Daoy (cell line): ENCODE measurements around the gene LARP1. TPM values are rescaled to one million over a fixed set of nuclear protein-coding genes. Genes with fewer than 3 reads are reported as not detected.

ENCODE experiments used
- DNase-seq: peaks from one replicate; pipeline ENCODE4 v3.0.0-alpha.2; 2015; ENCODE audit warnings: low read depth
- total RNA-seq: library from RNA; depleted of rRNA; stranded (reverse); fragments of >200 nt; shearing (Covaris generic); gene quantifications from 2 replicates; pipeline ENCODE4 v1.2.3, GENCODE V29; 2014

The LARP1 gene
- total RNA-seq, 1 experiment from 2014 or later, result 61.9 TPM

DNA sequence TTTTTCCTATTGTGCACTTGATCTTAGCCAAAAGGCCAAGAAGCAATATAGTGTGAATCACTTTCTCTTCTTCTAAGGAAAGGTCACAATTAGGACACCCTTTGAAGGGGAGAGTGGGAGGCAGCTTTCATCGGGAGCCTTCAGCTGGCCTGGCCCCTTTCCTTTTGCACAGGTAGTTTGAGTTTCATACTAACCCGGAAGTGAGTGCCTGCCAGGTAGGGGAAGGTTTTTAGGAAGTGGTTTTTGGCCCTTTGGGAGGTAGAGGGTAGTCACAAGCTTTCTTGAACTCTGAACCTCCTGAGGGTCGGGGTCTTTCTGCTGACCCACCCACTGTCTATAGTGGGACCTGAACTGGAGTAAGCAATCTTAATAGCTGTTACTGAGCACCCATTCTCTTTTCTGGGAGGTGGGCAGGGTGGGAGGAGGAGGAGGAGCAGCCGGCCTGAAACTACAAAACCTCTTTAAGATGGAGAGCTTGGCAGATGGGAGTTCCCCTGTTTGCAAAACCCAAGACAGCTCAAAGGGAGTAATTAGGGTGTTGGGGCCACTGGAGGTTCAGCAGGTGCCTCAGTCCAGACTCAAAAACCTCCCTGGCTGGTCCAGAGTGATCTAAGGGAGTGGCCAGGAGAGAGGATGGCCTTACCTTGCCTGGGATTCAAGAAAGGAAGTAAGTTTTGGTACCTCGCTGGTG is 6.0 kb downstream of the LARP1 start:
- DNase-seq, result no peak

DNA sequence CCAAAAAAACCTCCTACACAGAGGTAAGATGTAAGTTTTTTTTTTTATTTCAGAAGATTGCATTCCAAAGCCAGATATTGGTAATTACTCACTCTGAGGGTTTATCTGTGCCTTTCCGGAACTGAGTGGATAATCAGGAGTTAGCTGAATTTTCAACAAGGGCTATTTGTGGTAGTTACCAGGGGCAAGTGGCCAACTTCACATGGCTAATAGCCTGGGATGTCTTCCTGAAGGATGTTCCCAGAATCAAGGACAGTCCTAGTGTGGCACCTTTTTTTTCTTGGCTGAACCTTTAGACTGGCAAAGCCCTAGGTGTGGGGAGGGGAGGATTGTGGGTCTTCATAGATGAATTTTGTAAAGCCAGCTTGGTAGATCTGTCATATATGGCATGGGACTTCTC is 7.1 kb downstream of the LARP1 start:
- no peak for DNase-seq

DNA sequence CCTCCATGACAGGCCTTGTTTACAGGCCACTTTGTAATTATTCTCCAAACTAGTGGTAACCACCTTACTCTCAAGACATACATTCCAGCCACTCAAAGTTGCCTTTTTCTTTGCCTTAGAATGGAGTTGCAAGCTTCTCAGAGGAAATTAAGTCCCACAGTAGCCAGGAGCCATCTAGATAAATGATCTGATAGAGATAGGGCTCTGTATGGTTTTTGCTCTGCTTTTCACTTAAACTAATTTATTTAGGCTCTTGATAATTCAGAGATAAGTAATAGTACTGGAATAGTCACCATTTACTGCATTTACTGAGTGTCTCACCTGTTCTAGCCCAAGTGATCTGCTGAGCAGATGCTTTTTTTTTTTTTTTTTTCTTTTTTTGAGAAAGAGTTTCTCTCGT is 7.5 kb downstream of the LARP1 start:
- no peak for DNase-seq

DNA sequence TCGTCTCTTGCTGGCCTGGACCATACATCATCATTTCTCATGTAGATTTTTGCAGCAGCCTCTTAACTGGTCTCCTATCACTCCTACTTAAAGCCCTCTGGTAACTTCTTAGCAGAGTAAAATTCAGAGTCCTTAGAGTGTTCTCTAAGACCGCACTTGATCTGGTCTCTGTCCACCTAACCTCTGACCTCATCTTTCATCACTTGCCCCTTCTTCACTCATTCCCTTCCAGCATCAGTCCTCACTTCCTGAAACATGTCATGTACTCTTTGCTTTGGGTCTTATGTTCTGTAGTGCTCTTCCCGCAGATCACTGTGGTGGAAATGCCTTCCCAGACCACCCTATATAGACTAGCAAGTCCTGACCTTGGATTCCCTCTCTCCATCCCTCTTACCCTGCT is 9.8 kb downstream of the LARP1 start:
- no peak for DNase-seq

DNA sequence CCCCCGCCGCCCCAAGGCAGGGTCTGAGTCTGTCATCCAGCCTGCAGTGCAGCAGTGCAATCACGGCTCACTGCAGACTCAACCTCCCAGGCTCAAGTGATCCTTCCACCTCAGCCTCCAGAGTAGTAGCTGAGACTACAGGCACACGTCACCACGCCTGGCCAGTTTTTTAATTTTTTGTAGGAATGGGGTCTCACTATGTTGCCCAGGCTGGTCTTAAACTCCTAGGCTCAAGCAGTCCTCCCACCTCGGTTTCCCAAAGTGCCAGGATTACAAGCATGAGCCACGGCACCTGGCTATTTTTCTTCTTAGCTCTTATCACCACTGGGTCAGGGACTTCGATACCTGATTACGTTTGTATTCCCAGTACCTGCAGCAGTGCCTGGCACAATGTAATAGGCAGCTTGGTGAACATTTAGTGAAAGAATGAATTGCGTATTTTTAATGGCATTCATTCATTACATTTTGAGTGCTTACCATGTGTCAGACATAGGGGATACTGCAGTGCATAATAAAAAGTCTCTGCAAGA is 10.3 kb downstream of the LARP1 start:
- DNase-seq, result no peak

DNA sequence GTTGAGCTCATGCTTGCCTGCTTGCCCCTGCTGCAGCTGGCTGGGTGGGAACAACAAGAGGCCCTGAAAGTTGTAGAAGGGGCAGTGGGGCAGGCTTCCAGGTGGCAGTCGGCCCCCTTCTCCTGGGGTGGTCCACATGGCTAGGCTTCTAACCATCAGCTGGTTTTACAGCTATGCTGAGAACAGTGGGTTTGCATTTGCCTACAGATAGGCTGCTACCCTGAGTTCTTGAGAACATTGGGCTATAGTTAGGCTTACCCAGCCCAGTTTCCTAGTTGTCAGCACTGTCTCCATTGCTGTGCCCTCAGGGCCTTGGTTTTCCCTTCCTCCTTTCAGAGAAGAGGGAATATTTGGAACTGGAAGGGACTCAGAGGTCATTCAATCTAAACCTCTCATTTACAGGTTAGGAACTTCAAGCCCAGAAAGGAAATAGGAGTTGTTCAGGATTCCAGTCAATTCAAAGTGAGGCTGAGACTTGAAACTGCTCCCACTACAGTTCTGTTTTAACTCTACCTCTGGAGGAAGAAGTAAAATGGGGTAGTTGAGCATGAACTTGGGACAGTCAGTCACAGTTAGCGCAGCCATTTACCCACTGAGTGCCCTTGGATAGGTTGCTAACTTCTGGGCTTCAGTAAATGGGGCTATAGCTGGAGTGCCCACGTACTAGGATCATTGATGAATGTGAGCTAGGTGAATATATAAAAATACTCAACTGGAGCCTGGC is 11.5 kb downstream of the LARP1 start:
- no peak for DNase-seq

DNA sequence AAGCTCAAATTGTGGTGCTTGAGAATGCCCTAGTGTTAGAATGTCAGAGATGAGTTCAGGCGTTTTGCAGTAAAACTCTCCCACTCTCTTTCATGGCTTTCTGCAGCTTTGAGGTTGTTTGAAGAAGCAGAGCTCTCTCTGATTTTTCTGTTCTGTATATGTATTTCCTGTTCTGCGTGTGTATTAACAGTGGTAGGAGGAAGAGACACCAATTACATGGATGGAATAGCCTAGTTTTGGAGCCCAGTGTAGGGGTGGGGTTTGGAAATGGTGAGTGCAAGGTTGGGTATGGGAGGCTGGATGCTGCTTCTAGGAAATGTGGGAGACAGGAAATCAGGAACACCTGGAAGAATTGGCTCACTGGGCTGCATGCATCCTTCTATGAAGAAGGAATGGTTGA is 12.4 kb downstream of the LARP1 start:
- no peak for DNase-seq

DNA sequence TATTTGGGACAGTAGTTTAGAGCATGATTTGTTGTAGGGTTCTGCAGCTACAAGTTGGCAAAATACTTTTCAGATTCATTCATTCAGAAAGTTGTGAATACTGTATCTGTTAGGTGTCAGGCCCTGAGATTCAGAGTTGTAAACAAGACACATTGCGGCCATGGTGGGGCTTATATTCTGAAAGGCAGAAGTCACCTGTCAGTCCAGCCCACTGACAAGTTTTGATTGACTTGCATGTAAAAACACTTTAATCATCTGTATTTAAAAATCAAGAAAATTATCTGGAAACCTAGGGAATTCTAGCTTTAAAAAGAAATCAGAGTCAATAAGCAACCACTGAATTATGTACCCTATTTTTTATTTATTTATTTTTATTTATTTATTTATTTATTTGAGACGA is 13.0 kb downstream of the LARP1 start:
- DNase-seq, result no peak

DNA sequence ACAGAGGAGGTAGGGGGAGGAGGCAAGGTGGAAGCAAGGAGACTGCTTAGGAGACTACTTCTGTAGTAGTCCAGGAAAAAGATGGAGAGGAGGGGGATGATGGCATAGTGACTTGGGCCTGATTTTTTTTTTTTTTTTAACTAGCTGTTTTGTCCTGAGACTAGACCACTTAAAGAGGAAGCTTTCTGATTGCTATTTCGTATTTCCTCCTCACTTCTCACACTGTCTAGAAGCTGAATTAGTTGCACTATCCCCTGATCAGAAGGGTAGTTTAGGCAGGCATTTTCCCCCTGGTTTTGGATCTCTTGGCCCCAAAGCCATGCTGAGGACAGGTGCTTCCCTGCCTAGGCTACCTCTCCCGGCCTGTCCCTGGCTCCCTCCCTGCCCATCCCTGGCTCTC is 14.9 kb downstream of the LARP1 start:
- DNase-seq, result no peak

DNA sequence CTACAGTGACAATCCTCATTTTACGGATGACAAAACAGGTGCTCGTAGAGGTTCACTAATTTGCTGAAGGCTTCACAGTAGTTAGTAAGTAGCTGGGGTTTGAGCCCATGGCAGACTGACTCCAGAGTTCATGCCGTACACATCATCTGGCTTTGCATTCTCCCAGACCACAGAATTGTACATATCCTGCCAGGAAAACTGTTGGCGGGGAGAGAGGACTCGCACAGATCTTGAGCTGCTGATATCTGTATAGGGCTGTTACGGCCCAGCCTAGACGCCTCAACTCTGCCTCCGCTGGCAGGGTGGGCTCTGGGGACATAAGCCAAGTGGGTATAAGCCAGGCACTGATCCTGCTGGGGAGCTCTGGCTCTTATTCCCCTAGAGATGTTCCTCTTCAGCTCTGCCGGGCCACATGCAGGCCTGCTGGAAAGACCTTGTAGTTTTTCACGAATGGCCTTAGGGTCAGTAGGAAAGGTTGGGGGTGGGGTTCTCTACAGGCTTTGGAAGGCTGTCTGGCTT is 16.3 kb downstream of the LARP1 start:
- DNase-seq, result peak; percentile 80

DNA sequence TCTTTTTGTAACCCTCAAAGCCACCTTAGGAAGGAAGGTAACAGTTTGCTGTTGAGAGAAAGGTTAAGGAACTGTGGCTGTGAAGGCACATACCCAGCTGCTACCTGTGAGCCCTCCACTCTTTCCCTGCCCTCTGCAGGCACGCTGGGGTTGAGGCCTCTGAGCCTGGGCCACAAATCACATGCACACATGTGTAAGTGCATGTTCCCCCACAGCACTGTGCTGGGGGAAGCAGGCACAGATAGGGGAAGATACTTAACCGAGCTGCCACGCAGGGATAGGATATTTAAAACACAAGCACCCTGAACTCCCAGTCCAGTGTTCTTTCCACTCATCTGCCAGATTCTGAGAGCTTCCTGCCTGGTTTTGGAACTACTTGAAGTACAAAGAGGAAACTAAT is 18.1 kb downstream of the LARP1 start:
- no peak for DNase-seq

DNA sequence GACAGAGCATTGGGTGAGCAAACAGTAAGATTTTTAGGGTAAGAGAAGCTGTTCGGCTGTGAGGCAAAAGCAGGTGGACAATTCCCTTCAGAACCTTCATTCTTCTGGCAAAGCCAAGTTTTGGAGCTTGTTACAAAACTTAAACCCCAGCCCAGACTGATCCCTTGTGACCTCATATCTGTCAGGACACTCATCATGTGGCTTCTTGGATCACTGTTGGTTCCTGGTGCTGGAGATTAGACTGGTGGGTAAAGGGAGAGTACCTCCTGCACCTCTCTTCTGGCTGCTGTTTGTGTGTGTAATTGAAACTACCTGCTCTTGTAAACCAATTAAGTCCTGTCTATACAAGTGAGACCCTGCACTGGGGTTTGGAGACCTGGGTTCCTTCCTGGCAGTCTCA is 21.0 kb downstream of the LARP1 start:
- no peak for DNase-seq

DNA sequence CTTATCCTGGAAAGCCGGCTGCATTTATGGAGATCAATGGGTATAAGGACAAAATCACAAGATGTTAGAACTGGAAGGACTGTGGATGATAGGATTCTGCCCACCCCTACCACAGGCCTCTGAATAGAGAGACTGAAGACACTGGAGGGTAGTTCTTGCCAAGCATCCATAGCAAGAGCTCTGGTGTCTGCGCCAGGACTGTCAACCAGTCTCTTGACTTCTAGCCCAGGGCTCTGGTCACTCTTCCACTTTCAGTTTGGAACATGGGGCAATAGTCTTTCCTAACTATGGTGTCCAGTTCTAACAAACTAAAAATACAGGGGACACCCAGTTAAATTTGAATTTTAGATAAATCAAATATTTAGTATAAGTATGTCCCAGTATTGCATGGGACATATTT is 23.4 kb downstream of the LARP1 start:
- DNase-seq, result no peak

DNA sequence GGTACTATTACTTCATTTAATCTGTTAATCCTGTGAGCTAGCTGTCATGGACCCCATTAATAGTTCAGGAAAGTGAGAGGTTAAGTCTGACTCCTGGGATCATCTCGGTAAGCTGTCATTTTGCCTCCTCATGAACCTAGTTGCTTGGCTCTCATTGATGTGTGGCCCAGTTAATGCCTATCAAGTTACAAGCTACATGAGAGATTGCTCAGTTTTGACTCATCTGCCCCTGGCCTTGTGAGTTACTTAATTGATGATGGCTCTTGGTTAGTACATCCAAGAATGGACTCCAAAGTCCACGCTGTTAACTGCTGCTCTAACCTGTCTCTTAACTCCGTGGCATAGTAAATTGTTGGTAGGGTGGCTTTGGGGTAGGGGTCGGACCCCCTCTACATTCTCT is 23.9 kb downstream of the LARP1 start:
- DNase-seq, result peak; percentile 81

DNA sequence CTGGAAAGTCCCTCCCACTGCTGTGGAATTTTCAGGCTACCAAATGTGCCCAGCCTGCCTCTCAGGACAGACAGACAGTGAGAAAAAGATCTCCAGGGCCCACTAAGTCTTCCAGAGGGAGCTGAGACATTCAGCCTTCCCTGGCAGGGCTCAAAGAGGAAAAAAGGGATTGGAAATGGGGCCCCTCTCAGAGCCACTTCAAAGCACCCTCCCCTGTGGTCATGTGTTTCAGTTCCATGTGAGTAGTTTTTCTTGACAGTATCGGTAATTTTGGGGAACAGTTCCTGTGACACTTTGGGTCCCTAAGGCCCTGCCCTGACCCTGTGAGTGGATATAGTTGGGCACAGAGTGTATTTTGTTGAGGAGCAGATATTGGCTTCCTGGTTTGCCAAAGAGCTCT is 25.0 kb downstream of the LARP1 start:
- no peak for DNase-seq

DNA sequence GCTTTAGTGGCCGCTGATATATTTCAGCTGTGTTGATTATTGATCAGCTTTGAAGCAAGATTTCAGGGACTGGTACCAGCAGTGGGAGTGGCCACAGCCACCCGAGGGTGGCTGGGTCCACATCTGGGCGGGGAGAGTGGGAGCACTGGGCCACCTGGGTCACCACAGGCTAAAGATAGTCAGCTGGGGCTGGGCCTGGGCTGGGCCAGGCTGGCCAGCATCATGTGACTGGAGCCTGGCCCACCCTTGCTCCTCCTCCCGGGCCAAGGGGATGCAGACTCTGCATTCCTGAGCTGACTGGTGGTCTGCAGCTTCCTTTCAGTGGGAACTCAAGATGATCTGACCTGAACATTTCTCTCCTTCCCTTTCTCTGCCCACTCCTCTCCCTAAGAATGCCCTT is 27.1 kb downstream of the LARP1 start:
- no peak for DNase-seq

DNA sequence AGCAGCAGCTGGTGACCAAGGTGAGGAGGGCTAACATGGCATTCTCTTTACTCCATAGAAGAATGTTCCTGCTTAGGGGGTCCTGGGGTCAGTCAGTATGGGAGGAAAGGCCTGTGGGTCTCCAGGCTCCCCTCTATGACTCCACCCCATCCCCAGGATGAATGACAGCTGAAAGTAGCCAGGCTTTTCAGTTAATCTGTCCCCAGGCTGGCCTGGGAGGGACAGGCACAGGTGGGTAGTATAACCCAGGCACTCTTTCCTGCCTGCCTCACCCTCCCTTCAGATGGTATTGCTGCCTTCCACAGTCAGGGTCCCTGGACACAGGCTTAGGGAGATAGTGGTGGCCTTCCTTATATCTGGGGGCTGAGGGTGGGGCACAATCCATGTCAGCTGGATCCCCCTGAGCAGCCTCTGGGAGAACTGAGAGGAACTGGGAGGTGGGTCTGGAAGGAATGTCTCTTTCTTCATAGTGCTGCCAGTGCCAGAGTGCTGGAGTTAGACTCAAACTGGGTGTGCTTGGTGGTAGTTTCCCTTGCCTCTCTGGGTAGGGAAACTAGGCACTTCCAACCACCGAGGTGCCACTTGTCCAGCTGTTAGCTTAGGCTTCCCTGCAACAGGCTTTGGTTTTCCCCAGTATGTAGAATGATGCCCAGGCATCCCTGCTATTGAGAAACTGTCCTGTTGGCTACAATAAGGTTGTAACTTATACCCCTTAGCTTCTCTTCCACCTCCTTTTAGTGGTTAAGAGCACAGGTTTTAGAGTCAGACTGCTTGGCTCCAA is 27.8 kb downstream of the LARP1 start:
- no peak for DNase-seq

DNA sequence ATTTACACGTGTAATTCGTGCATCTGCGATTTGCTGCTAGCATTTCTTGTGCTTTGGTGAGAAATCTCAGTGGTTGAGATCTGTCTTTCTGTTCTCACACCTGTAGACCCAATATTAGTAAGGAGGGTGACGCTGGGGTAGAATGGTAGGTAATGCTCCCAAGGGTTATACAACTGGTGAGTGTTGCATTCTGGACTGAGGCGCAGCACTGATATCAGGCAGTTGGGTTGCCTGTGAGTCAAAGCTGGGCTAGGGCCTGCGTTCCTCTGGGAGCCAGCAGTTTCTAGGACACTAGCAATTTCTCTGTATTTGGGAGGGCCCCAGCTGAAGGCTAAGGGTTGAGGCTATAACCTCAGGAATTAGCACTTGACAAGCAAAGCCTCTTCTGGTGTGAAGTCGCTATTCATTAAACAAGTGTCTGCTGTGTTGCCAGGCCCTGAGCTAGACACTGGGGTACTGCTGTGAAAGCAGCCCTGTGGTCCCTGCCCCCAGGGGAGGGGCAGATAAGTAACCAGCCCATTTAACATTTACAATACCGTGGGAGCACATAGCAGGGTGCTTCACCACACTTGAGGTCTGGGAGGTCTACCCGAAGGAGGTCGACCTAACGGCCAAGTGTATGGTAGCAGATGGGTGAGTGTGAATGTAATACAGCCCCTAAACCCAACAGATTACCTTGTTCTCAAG is 28.7 kb downstream of the LARP1 start:
- DNase-seq, result no peak

DNA sequence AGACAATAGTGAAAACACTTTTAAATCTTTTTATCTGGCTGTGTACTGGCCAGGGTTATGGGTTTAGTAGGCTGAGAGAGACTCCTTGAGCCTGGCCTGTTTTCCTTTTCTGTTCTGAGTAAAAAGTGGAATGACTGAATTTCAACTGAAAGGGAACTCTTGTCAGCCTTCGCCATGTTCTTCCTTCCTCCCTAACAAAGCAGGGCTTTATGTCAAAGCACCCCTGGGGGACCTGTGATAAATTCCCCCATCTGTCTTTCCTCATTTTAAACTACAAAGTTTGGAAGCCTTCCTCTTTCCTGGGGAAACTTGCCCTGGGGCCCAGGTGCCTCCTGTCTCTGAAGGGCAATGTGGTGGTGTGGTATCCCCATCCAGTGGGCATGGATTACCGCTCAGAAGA is 29.7 kb downstream of the LARP1 start:
- DNase-seq, result no peak

DNA sequence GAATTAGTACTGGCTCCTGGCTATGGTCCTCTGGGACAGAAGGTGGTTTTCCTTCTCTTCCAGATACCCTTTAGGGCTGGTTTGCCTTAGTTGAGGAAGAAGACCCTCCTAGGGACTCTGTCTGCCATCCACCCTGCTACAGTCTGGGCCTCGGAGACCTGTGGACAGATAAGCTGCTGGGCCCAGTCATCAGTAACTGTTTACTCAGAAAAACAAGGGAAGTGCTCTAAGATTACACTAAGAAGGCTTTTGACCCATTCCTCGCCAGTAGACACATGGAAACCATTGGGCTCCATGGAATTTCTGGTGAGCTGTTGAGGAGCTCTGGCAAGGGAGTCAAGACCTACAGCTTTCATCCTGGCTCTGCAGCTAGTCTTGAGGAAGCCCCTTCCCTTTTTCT is 31.2 kb downstream of the LARP1 start:
- no peak for DNase-seq

DNA sequence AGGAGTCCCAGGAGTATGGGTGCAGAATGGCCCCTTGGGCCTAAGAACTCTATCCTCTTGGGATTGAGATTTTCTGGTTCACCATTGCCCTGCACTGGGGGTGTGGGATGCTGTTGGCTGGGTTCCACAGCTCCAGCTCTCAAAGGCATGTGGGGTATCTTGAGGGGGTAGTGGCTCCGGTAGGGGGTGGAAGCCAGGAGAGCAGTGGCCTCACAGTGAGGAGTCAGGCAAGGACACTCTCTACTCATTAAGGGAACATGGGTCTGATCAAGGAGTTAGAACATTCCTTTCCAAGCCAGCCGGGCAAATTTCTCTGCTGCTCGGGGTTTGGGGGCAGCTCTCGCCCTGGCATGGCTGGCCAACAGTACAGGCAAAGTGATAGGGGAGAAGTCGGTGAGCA is 33.0 kb downstream of the LARP1 start:
- no peak for DNase-seq

DNA sequence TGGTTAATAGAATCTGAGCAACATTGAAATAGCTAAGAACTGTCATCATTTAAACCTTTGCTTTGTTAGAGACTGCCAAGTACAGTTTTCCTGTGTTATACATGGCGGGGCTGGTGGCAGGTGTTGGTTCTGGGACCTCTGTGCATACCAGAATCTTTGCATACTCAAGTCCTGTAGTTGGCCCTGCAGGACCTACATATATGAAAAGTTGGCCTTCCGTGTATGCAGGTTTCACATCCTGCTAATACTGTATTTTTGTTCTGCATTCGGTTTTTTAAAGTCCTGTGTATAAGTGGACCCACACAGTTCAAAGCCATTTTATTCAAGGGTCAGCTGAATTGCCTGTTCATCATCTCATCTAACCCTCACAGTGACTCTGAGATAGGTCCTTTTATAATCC is 36.4 kb downstream of the LARP1 start:
- no peak for DNase-seq
